GM19043 (cell line): ENCODE measurements around the gene FAM131A.

Experiments used
- ATAC-seq: cut with Tn5 transposase; IDR thresholded peaks from one replicate; pipeline ENCODE4 v1.9.1; 2021; ENCODE audit warnings: low read depth; ENCODE audit not compliant: unreplicated experiment

FAM131A gene

DNA sequence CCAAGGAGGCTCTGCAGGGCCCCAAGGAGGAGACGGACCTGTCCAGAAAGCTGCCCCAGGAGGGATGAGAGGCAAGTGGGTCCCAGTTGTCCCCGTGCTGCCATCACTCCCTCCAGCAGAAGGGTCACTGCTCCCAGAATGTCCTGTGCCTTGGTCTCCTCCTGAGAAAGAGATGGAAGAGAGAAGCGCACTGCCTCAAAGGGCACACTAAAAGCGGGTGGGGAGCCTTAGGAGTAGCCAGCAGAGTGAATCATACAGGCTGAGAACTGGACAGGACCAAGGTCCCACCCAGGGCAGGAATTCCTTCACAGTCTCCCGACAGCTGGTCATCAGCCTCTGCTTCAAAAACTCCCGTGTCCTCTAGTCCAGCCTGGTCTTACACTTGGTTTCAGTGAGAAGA, 36.0 kb downstream of the FAM131A start:
- no peak for ATAC-seq

- ATAC-seq = no peak
Observed at GRCh38 chr3:184375747-184376461, 38.5 kb downstream of the FAM131A start.

DNA sequence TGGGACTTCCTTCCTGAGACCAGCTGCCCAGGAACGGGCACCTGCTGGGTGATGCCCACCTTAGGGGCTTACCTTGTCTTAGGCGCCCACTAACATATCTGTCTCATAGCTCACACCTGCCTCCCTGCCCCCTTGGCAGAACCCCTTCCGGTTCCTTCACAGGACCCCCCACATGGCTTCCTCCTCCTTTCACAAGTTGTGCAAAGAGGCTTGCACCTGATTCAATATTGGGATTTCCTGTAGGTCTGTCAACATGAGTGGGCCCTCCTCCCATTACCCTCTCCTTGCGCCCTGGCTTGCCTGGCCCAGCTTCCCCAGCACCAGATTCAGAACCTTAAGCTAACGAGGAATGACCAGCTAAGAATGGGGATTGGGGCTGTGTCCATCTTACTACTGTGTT, 40.0 kb downstream of the FAM131A start:
- no peak for ATAC-seq

DNA sequence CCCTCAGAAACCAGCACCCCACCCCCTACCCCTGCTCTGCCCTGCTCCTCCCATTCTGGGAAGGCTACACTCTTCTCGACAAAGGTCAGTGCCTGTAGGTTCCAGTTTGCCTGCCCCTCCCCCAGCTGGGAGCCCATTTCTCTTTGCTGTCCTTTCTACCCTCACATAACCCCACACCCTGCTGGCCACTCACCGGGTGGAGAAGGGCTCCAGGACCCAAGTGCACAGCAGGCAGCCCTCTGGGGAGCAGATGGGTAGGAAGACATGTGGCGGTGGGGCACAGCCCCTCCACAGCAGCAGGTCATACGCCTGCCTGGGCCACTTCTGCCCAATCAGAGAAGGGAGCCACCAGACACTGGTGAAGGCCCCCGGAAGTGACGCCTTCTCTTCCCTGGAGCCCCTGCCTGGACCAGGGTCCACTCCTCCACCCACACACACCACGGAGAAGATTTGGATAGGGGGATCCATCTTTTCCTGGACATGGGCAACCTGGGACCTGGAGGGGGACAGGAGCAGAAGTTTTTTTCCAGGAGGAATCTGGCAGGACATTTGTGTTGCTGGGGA, 40.6 kb downstream of the FAM131A start, which contains the start of gene THPO:
Gene THPO, minus strand, starts transcription at position 326 of the 564 bp plus-strand sequence. CDS start 1,948 bp downstream, outside the sequence.
- ATAC-seq = no peak

DNA sequence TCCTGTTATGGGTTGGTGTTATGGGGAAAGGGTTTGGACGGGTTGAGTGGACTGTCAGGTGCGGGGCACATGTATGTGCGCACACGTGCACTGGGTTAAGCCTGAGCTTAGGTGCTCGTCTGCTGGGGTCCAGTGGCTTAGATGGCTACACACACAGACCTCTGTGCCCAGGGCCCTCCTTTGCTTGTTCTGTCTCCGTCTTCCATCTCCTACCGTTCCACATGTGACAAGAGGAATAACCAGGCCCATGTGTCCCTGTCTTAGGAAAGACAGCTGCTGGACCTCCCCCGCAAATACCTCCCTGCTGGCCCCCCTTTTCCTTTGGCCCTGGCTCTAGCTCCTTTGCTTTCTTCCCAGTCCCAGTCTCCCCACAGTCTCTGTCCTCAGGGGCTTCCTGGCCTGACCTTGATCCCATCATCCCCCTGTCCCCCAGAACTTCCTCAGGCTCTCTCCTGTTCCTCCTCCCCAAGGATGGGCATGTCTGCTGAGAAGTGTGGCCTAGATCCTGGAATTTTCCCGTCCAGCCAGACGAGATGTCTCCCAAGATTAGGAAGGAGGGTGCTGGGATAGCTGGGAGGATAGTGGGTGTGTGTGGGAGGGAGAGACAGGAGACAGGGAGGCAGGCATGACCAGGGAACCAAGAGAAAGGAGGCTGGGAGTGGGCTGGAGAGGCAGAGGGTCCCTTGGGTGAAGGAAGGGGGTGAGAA, 41.4 kb downstream of the FAM131A start:
- ATAC-seq = no peak

DNA sequence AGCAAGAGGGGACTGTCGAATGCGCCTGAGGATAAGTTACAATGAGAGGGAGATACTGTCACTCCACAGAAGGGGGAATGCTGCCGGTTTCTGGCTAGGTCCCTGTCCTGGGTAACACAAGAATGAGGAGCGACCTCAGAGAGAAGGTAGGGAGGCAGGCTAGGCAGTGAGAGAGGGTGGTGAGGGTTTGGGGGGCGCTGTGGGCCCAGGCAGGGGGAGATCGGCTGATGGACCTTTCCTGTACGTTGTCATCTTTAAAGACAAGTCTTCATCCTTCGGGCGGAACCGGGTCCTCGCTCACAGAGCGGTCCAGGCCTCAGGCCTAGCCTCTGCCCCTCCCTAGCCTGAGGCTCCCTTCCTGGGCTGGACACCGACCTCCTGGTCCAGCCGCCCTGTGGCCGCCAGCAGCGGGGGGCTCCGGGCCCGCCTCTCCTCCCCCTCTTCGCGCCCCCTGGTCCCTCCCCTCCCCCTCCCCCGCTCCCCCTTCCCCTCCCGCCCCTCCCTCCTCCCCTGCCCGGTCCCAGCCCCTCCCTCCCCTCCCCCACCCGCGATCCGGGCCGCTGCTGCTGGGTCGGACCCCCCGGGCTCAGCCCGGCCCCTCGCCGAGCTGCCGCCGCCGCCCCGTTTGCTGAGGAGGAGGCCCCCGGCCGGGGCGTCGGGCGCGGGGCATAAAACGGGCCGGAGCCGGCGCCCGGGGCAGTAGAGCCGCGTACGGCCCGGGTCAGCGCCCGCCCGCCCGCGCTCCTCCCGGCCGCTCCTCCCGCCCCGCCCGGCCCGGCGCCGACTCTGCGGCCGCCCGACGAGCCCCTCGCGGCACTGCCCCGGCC, 42.2 kb downstream of the FAM131A start, which contains the start of gene CHRD:
Gene CHRD, plus strand, starts transcription at position 697 of the 827 bp plus-strand sequence. CDS start 265 bp downstream, outside the sequence.
- ATAC-seq = no peak

- ATAC-seq = no peak
Observed at GRCh38 chr3:184380185-184380626, 42.8 kb downstream of the FAM131A start.

GRCh38 chr3:184380627-184381260, 43.3 kb downstream of the FAM131A start:
- ATAC-seq = no peak

GRCh38 chr3:184381261-184382224, 44.1 kb downstream of the FAM131A start:
- no peak for ATAC-seq

DNA sequence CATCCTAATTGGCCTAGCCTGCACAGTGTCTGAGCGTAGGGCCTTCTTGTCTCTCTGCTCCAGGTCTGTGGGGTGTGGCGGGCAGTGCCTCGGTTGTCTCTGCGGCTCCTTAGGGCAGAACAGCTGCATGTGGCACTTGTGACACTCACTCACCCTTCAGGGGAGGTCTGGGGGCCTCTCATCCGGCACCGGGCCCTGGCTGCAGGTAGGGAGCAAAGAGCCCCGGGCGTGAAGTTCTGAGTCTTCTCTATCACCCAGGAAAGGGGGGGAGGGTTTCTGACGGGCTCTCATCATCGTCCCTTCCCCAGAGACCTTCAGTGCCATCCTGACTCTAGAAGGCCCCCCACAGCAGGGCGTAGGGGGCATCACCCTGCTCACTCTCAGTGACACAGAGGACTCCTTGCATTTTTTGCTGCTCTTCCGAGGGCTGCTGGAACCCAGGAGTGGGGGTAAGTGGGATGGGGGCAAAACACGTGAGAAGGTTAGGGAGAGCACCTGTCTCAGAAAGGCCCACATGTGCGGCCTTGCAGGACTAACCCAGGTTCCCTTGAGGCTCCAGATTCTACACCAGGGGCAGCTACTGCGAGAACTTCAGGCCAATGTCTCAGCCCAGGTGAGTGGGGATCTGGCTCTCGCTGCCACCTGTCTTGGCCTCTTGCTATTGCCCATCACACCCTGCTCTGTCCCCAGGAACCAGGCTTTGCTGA, 45.1 kb downstream of the FAM131A start:
- ATAC-seq = no peak

DNA sequence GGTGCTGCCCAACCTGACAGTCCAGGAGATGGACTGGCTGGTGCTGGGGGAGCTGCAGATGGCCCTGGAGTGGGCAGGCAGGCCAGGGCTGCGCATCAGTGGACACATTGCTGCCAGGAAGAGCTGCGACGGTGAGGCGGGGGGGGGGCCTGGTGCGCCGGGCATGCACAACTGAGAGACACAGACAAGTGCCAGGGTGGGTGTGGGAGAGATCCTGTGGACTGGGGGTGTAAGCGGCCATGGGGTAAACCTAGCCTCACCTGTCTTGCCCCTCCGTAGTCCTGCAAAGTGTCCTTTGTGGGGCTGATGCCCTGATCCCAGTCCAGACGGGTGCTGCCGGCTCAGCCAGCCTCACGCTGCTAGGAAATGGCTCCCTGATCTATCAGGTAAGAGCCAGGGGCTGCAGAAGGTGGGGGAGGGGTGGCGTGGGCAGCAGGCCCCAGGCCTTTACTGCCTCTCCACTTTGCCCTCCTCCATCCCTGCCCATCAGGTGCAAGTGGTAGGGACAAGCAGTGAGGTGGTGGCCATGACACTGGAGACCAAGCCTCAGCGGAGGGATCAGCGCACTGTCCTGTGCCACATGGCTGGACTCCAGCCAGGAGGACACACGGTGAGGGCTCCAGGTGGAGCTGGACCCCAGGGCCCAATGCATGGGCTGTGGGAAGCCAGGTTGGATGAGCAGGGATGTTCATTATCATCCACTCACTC, 45.8 kb downstream of the FAM131A start:
- no peak for ATAC-seq

GRCh38 chr3:184384342-184384741, 46.9 kb downstream of the FAM131A start:
- ATAC-seq = no peak

- ATAC-seq = no peak
Observed at GRCh38 chr3:184384856-184385422, 47.5 kb downstream of the FAM131A start.

GRCh38 chr3:184386047-184386806, 48.8 kb downstream of the FAM131A start:
- ATAC-seq = no peak

- ATAC-seq = no peak
Observed at GRCh38 chr3:184387174-184387714, 49.8 kb downstream of the FAM131A start.

- ATAC-seq = no peak
Observed at GRCh38 chr3:184388164-184388935, 51.0 kb downstream of the FAM131A start.
